ENCODE measurements around the gene FAM219B. TPM values are rescaled to one million over a fixed set of nuclear protein-coding genes. Genes with fewer than 3 reads are reported as not detected.
"Not testable (repeated sequence)": the region's sequence is repeated elsewhere in the genome, so short reads cannot be mapped to it uniquely, and the experiment has no call there.

Gene FAM219B
- total and polyA plus RNA-seq, 3 experiments from 2014 or later = 32.3 to 47.7 (median 45.0) TPM

GRCh38 chr15:74903676-74904075, 3.0 kb downstream of the FAM219B start:
- no peaks in the 10 kb centered on the region for H3K9me3 ChIP-seq (ENCODE audit: low read length)
- no peaks in the 10 kb centered on the region for H3K27me3 ChIP-seq (ENCODE audit: insufficient read depth, low read length, poor library complexity, severe bottlenecking)
- Mint-ChIP-seq H3K27me3 (no peaks in the 10 kb centered on the region), H3K4me1 (peaks cover 45 to 61% (median 56%) of the 10 kb centered on the region in 3 donors), H3K9me3 (no peaks in the 10 kb centered on the region), H3K4me3 (peak overlapping the region in 4 of 7 donors; percentile 21 to 79 (median 46)), H3K36me3 (peaks cover 0 to 67% (median 8%) of the 10 kb centered on the region in 3 donors), H3K27ac (peak overlapping the region in 7 of 8 donors; percentile 44 to 98 (median 75))
- no peak overlapping the region for H3K4me3 ChIP-seq (ENCODE audit: low read length)
- no peak overlapping the region for H3K27ac ChIP-seq (ENCODE audit: low read depth, low read length)
- ChIA-PET POLR2A (interaction anchor here (0.5 to 0.7 kb wide), 3 partner anchors 11 to 256 kb away, joined by 3 to 4 read pairs (median 4); no protein-coding TSS in a partner anchor), CTCF (interaction anchor here (1.5 to 4.9 kb wide), 4 partner anchors 47 to 113 kb away, joined by 3 to 44 read pairs (median 11); partner anchors contain the start of gene ULK3)
- no peak for DNase-seq
- H3K4me1 ChIP-seq (ENCODE audit: insufficient read depth, low read length) = peaks cover 42% of the 10 kb centered on the region
- peaks cover 25% of the 10 kb centered on the region for H3K36me3 ChIP-seq (ENCODE audit: insufficient read depth, low read length)

GRCh38 chr15:74902295-74903075, 4.2 kb downstream of the FAM219B start:
- H3K9me3 ChIP-seq (ENCODE audit: low read length) = no peaks in the 10 kb centered on the region
- H3K27ac Mint-ChIP-seq = peak overlapping the region; percentile 6 to 87 (median 84)
- H3K4me1 Mint-ChIP-seq = peaks cover 44 to 60% (median 53%) of the 10 kb centered on the region in 3 donors

GRCh38 chr15:74901612-74902063, 5.0 kb downstream of the FAM219B start:
- peak overlapping the region; percentile 6 to 91 (median 82) for H3K27ac Mint-ChIP-seq

More at GRCh38 chr15:74902295-74903075, 4.2 kb downstream of the FAM219B start:
- H3K27ac ChIP-seq (ENCODE audit: low read depth, low read length) = no peak overlapping the region
- H3K4me3 Mint-ChIP-seq = no peak overlapping the region
- H3K36me3 ChIP-seq (ENCODE audit: insufficient read depth, low read length) = peaks cover 25% of the 10 kb centered on the region
- no peak overlapping the region for H3K4me3 ChIP-seq (ENCODE audit: low read length)
- DNase-seq = no peak
- POLR2A ChIA-PET = interaction anchor here (1.3 kb wide), 1 partner anchor 9 kb away, joined by 4 read pairs; no protein-coding TSS in a partner anchor
- peaks cover 39% of the 10 kb centered on the region for H3K4me1 ChIP-seq (ENCODE audit: insufficient read depth, low read length)
- no peaks in the 10 kb centered on the region for H3K9me3 Mint-ChIP-seq
- H3K36me3 Mint-ChIP-seq = peaks cover 0 to 76% (median 8%) of the 10 kb centered on the region in 3 donors
- CTCF ChIA-PET = interaction anchor here (0.6 to 4.9 kb wide), 45 partner anchors 7 to 461 kb away, joined by 3 to 46 read pairs (median 5); partner anchors contain the start of genes COX5A, CPLX3, MPI and SCAMP2
- no peaks in the 10 kb centered on the region for H3K27me3 Mint-ChIP-seq
- H3K27me3 ChIP-seq (ENCODE audit: insufficient read depth, low read length, poor library complexity, severe bottlenecking) = no peaks in the 10 kb centered on the region

GRCh38 chr15:74897300-74897701, 9.3 kb downstream of the FAM219B start:
- DNase-seq = no peak
- peaks cover 0 to 64% (median 13%) of the 10 kb centered on the region in 3 donors for H3K36me3 Mint-ChIP-seq
- H3K27me3 Mint-ChIP-seq = no peaks in the 10 kb centered on the region
- Histone ChIP-seq H3K9me3 (ENCODE audit: low read length) (no peaks in the 10 kb centered on the region), H3K27ac (ENCODE audit: low read depth, low read length) (no peak overlapping the region), H3K4me1 (ENCODE audit: insufficient read depth, low read length) (peaks cover 40% of the 10 kb centered on the region), H3K27me3 (ENCODE audit: insufficient read depth, low read length, poor library complexity, severe bottlenecking) (no peaks in the 10 kb centered on the region), H3K4me3 (ENCODE audit: low read length) (no peak overlapping the region), H3K36me3 (ENCODE audit: insufficient read depth, low read length) (peaks cover 21% of the 10 kb centered on the region)
- ChIA-PET POLR2A (interaction anchor here (1.0 kb wide), 1 partner anchor 9 kb away, joined by 3 read pairs; no protein-coding TSS in a partner anchor), CTCF (interaction anchor here (1.0 to 3.0 kb wide), 3 partner anchors 9 to 109 kb away, joined by 3 to 9 read pairs (median 3); partner anchors contain the start of gene FAM219B)
- peak overlapping the region in 3 of 8 donors; percentile 63 to 85 (median 77) for H3K27ac Mint-ChIP-seq
- H3K4me1 Mint-ChIP-seq = peaks cover 28 to 52% (median 40%) of the 10 kb centered on the region in 3 donors
- no peak overlapping the region for H3K4me3 Mint-ChIP-seq
- no peaks in the 10 kb centered on the region for H3K9me3 Mint-ChIP-seq

More at GRCh38 chr15:74901612-74902063, 5.0 kb downstream of the FAM219B start:
- Mint-ChIP-seq H3K36me3 (peaks cover 0 to 78% (median 8%) of the 10 kb centered on the region in 3 donors), H3K9me3 (no peaks in the 10 kb centered on the region), H3K4me1 (peaks cover 37 to 57% (median 45%) of the 10 kb centered on the region in 3 donors), H3K4me3 (peak overlapping the region in 2 of 7 donors; percentile 48 to 76), H3K27me3 (no peaks in the 10 kb centered on the region)
- H3K4me1 ChIP-seq (ENCODE audit: insufficient read depth, low read length) = peaks cover 35% of the 10 kb centered on the region
- H3K27ac ChIP-seq (ENCODE audit: low read depth, low read length) = no peak overlapping the region
- H3K9me3 ChIP-seq (ENCODE audit: low read length) = no peaks in the 10 kb centered on the region
- POLR2A ChIA-PET = interaction anchor here (0.6 to 1.3 kb wide), 5 partner anchors 8 to 57 kb away, joined by 3 to 10 read pairs (median 4); partner anchors contain the start of gene COX5A
- DNase-seq = peak; percentile 29 to 74 (median 59)
- H3K4me3 ChIP-seq (ENCODE audit: low read length) = no peak overlapping the region
- peaks cover 25% of the 10 kb centered on the region for H3K36me3 ChIP-seq (ENCODE audit: insufficient read depth, low read length)
- CTCF ChIA-PET = interaction anchor here (0.6 to 4.9 kb wide), 44 partner anchors 8 to 460 kb away, joined by 3 to 46 read pairs (median 5); partner anchors contain the start of genes COX5A, CPLX3, MPI and SCAMP2
- no peaks in the 10 kb centered on the region for H3K27me3 ChIP-seq (ENCODE audit: insufficient read depth, low read length, poor library complexity, severe bottlenecking)

- Histone ChIP-seq H3K27ac (ENCODE audit: low read depth, low read length) (no peak overlapping the region), H3K36me3 (ENCODE audit: insufficient read depth, low read length) (peaks cover 21% of the 10 kb centered on the region), H3K27me3 (ENCODE audit: insufficient read depth, low read length, poor library complexity, severe bottlenecking) (no peaks in the 10 kb centered on the region), H3K9me3 (ENCODE audit: low read length) (no peaks in the 10 kb centered on the region), H3K4me3 (ENCODE audit: low read length) (no peak overlapping the region), H3K4me1 (ENCODE audit: insufficient read depth, low read length) (peaks cover 36% of the 10 kb centered on the region)
- H3K36me3 Mint-ChIP-seq = peaks cover 0 to 65% (median 13%) of the 10 kb centered on the region in 3 donors
- no peaks in the 10 kb centered on the region for H3K9me3 Mint-ChIP-seq
- peaks cover 21 to 52% (median 38%) of the 10 kb centered on the region in 3 donors for H3K4me1 Mint-ChIP-seq
- H3K27me3 Mint-ChIP-seq = no peaks in the 10 kb centered on the region
- ChIA-PET POLR2A (no interaction called here), CTCF (interaction anchor here (1.0 to 3.0 kb wide), 4 partner anchors 10 to 125 kb away, joined by 3 to 9 read pairs (median 3); partner anchors contain the start of gene FAM219B)
- H3K4me3 Mint-ChIP-seq = no peak overlapping the region
- DNase-seq = no peak
- H3K27ac Mint-ChIP-seq = peak overlapping the region in 3 of 8 donors; percentile 42 to 62 (median 55)
Measured at GRCh38 chr15:74896316-74896715, 10.3 kb downstream of the FAM219B start.

GRCh38 chr15:74895830-74896229, 10.8 kb downstream of the FAM219B start:
- DNase-seq = no peak
- H3K4me1 ChIP-seq (ENCODE audit: insufficient read depth, low read length) = peaks cover 36% of the 10 kb centered on the region
- POLR2A ChIA-PET = interaction anchor here (0.6 kb wide), 1 partner anchor 12 kb away, joined by 3 read pairs; no protein-coding TSS in a partner anchor
- H3K4me1 Mint-ChIP-seq = peaks cover 21 to 53% (median 36%) of the 10 kb centered on the region in 3 donors
- H3K36me3 ChIP-seq (ENCODE audit: insufficient read depth, low read length) = peaks cover 17% of the 10 kb centered on the region
- no peaks in the 10 kb centered on the region for H3K27me3 Mint-ChIP-seq
- H3K4me3 Mint-ChIP-seq = no peak overlapping the region
- no peak overlapping the region for H3K27ac ChIP-seq (ENCODE audit: low read depth, low read length)
- no peaks in the 10 kb centered on the region for H3K9me3 ChIP-seq (ENCODE audit: low read length)
- no peak overlapping the region for H3K4me3 ChIP-seq (ENCODE audit: low read length)
- H3K27ac Mint-ChIP-seq = peak overlapping the region in 7 of 8 donors; percentile 56 to 84 (median 75)
- CTCF ChIA-PET = interaction anchor here (1.1 to 3.0 kb wide), 2 partner anchors 11 to 125 kb away, joined by 3 to 9 read pairs; partner anchors contain the start of gene FAM219B
- peaks cover 0 to 63% (median 12%) of the 10 kb centered on the region in 3 donors for H3K36me3 Mint-ChIP-seq
- no peaks in the 10 kb centered on the region for H3K27me3 ChIP-seq (ENCODE audit: insufficient read depth, low read length, poor library complexity, severe bottlenecking)
- no peaks in the 10 kb centered on the region for H3K9me3 Mint-ChIP-seq

- not testable (repeated sequence) for H3K27me3 ChIP-seq (ENCODE audit: insufficient read depth, low read length, poor library complexity, severe bottlenecking); H3K36me3 ChIP-seq (ENCODE audit: insufficient read depth, low read length); H3K9me3 Mint-ChIP-seq; H3K27ac ChIP-seq (ENCODE audit: low read depth, low read length); DNase-seq; H3K27me3 Mint-ChIP-seq; H3K9me3 ChIP-seq (ENCODE audit: low read length); H3K4me3 ChIP-seq (ENCODE audit: low read length)
- Mint-ChIP-seq H3K4me1 (peaks cover 32 to 61% (median 46%) of the 10 kb centered on the region in 3 donors), H3K4me3 (peak overlapping the region in 2 of 7 donors; percentile 78 to 86), H3K27ac (peak overlapping the region in 2 of 8 donors; percentile 50 to 70), H3K36me3 (peaks cover 0 to 57% (median 7%) of the 10 kb centered on the region in 3 donors)
- ChIA-PET CTCF (interaction anchor here (1.0 to 1.4 kb wide), 6 partner anchors 13 to 280 kb away, joined by 3 to 7 read pairs (median 3); partner anchors contain the start of gene ULK3), POLR2A (interaction anchor here (0.6 to 1.6 kb wide), 4 partner anchors 7 to 57 kb away, joined by 3 to 12 read pairs (median 6); partner anchors contain the start of gene FAM219B)
- peaks cover 42% of the 10 kb centered on the region for H3K4me1 ChIP-seq (ENCODE audit: insufficient read depth, low read length)
Measured at GRCh38 chr15:74894383-74894782, 12.3 kb downstream of the FAM219B start.
